Small intestine (tissue), 7 donors: ENCODE data around the gene PXDN. TPM values are rescaled to one million over a fixed set of nuclear protein-coding genes. Genes with fewer than 3 reads are reported as not detected.

Experiments used
- DNase-seq, 2 donors: peaks; one replicate each; pipeline versions ENCODE4 v3.0.0 to v3.0.0-alpha.2; 2013
- FAIRE-seq: peaks from 2 replicates; lab custom pipeline; 2012; peaks lifted over from hg19 to GRCh38; lab: Jason Lieb, UNC
- H3K27ac ChIP-seq, 3 donors: one replicate each; pipeline ENCODE4 v1.5.1; 2013; ENCODE audit warnings: low read length in 2 of 3, mild to moderate bottlenecking in 2 of 3, control low read depth in 1 of 3, inconsistent platforms in 1 of 3, low read depth in 1 of 3, moderate library complexity in 1 of 3
- H3K27me3 ChIP-seq, 3 donors: one replicate each; pipeline ENCODE4 v1.6.1; 2013; ENCODE audit warnings: low read length in 3 of 3, inconsistent platforms in 1 of 3; ENCODE audit not compliant: control insufficient read depth in 3 of 3, insufficient read depth in 3 of 3
- H3K36me3 ChIP-seq, 3 donors: one replicate each; pipeline ENCODE4 v1.6.1; 2013; ENCODE audit warnings: low read length in 3 of 3, inconsistent platforms in 1 of 3, low read depth in 1 of 3, mild to moderate bottlenecking in 1 of 3, moderate library complexity in 1 of 3; ENCODE audit not compliant: control insufficient read depth in 3 of 3, insufficient read depth in 2 of 3
- H3K4me1 ChIP-seq, 3 donors: one replicate each; pipeline ENCODE4 v1.6.1; 2013; ENCODE audit warnings: low read length in 2 of 3, inconsistent platforms in 1 of 3, low read depth in 1 of 3, mild to moderate bottlenecking in 1 of 3, moderate library complexity in 1 of 3; ENCODE audit not compliant: control insufficient read depth in 3 of 3, insufficient read depth in 2 of 3
- H3K4me3 ChIP-seq, 3 donors: one replicate each; pipeline ENCODE4 v1.5.1; 2013; ENCODE audit warnings: low read length in 3 of 3, control low read depth in 1 of 3, inconsistent platforms in 1 of 3, low read depth in 1 of 3, mild to moderate bottlenecking in 1 of 3, moderate library complexity in 1 of 3
- H3K9me3 ChIP-seq, 2 donors: one replicate each; pipeline ENCODE4 v1.6.1; 2013; ENCODE audit warnings: low read depth in 1 of 2, low read length in 1 of 2; ENCODE audit not compliant: control insufficient read depth in 2 of 2, insufficient read depth in 1 of 2
- WGBS, 3 donors: extraction: QIAGEN DNeasy Blood & Tissue Kit; methylation state at CpG; one replicate each; pipeline ENCODE4 v1.1.7; 2013; 5-methylcytosine and 5-hydroxymethylcytosine counted together
- polyA plus RNA-seq, 4 donors: library from polyadenylated mRNA; stranded (reverse) in 3 of 4; unstranded in 1 of 4; fragments of 200-250 nt in 3 of 4; fragments of 120-200 nt in 1 of 4; gene quantifications; one replicate each; pipeline versions ENCODE4 v1.2.1 to v1.2.3, GENCODE V29; 2013
- donor health status: healthy with polysubstance abuse.
- donor health status: control.
- donor health status: control.
- donor health status: Bipolar disorder and iron deficiency.
- donor health status: healthy.

Gene PXDN
- polyA plus RNA-seq, 4 donors: 0.81 to 38.9 (median 6.6) TPM

DNA sequence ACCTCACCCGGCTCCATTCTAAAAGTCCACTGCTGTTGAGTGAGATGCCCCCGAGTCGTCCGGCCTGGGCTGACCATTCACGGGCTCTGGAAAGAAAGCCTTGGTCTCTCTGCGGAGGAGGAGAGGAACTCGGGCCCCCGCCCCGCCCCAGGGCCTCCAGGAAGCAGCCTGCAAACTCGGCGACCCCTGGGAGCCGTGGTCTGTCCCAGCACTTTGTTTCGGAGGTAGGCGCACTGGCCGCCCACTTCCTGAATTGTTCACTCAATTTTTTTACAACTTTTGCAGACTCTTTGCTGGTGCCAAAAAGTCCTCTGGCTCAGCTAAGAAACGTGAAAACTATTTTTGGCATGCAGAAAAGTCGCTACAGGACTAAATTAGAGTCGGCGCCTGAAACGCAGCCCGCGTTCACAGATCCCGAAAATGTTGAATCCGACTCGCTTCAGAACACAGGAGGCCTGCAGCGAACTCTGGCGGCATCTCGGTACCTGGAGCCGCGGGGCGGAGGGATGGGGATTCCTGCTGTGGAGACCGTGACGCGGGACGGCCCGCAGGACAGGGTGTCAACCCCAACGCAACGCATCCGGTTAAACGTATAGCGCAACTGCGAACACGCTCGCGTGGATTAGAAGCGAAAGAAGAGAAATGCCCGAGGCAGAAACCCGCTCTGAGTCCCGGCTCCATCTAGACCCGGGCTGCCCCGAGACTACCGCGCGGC lies 1.5 kb downstream of the PXDN start:
- FAIRE-seq (no peak), DNase-seq (peak in 1 of 2 donors; percentile 57)
- Histone ChIP-seq H3K36me3 (peaks cover 0 to 3% (median 0%) of the 10 kb centered on the region in 3 donors), H3K4me3 (peak overlapping the region; percentile 29 to 49 (median 37)), H3K4me1 (no peaks in the 10 kb centered on the region), H3K27ac (peak overlapping the region in 2 of 3 donors; percentile 84 to 88), H3K27me3 (peaks cover 5 to 34% (median 8%) of the 10 kb centered on the region in 3 donors), H3K9me3 (no peaks in the 10 kb centered on the region)
- WGBS, 3 donors: 6 to 16% (median 16%) methylated on average over 54 of the region's 54 CpGs

DNA sequence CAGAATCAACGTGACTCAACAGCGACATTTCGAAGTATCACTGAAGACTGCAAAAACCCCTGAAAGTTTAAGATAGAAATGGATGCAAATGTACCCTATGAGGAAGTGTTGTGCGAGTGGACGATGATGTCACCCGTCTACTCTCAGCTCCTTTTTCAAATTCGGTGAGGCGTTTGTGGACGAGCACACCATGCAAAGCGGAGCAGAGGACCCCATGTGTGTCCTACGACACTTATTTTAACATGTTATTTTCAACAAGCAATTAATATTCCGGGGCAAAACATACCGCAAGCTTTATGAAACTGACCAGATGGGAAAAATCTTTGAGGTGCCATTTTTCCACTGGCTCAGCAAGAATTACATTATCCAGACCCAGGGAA lies 2.0 kb downstream of the PXDN start:
- WGBS, 3 donors: 74 to 96% (median 86%) methylated on average over 13 of the region's 13 CpGs
- Histone ChIP-seq H3K27me3 (peaks cover 5 to 33% (median 8%) of the 10 kb centered on the region in 3 donors), H3K4me3 (peak overlapping the region in 1 of 3 donors; percentile 49), H3K36me3 (peaks cover 0 to 3% (median 0%) of the 10 kb centered on the region in 3 donors), H3K4me1 (no peaks in the 10 kb centered on the region), H3K9me3 (no peaks in the 10 kb centered on the region), H3K27ac (peak overlapping the region in 2 of 3 donors; percentile 84 to 88)
- DNase-seq: no peak
- FAIRE-seq: no peak

DNA sequence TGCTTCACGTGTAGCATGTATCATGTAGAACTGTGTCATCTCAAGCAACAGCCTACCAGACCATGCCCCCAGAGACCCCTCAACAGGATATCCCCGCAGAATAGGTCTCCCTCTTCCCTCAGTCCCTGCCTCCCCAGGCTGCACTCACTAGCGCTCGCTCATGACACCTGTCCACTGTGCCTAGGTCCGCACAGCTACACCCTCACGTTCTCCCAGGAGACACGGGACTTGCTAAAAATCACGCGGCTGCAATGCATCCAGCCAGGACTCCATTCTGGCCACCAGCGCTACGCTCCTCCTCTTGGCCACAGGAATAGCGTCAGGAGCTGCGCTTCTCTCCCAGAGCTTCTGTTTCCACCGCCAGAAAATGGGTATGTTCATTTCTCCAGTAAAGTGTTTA lies 2.5 kb downstream of the PXDN start:
- H3K27me3 ChIP-seq: peaks cover 5 to 33% (median 8%) of the 10 kb centered on the region in 3 donors
- no peak for DNase-seq
- no peaks in the 10 kb centered on the region for H3K4me1 ChIP-seq
- 91 to 96% (median 94%) methylated on average over 14 of the region's 14 CpGs for WGBS, 3 donors
- no peaks in the 10 kb centered on the region for H3K9me3 ChIP-seq
- H3K27ac ChIP-seq: peak overlapping the region in 2 of 3 donors; percentile 8 to 88
- no peak overlapping the region for H3K4me3 ChIP-seq
- H3K36me3 ChIP-seq: peaks cover 0 to 3% (median 0%) of the 10 kb centered on the region in 3 donors
- no peak for FAIRE-seq

DNA sequence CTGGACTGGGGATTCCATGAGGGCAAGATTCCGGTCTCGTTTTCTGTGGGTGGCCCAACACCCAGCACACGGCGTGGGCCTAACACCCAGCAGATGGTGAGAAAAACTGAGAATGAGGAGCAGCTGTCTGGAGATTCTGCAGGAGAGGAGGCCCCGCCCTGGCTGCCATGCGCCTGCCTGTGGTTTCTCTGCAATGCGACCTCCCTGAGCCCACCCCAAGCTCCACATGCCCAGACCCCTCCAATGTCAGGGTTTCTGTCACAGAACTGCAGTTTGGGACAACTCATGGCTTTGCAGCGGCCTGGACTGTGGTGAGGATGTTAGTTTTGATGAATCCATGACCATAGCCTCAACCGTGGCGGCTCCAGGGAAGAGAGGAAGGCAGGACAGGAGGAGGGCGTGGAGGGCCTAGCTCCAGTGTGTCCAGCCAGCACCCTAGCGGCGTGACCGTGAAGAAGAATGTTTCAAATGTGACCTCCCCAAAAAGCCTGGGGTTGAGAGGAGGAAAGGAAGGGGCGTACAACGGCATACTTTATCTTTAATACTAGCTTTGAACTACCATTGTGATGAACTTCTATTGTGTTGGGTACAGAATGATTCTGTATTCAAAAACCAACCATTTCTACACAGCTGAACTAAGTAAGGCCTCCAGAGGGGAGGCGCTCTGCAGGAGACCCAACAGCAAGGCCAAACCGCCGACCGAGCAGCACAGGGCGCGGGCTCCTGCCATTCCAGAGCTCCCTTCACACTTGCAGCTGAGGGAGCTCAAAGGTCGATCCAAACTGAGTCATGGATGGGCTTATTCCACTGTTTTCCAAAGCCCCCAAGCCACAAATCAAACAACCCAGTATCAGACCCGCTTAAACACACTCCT lies 3.4 kb downstream of the PXDN start:
- H3K4me1 ChIP-seq: no peaks in the 10 kb centered on the region
- H3K27me3 ChIP-seq: peaks cover 2 to 29% (median 8%) of the 10 kb centered on the region in 3 donors
- no peak overlapping the region for H3K4me3 ChIP-seq
- no peak for FAIRE-seq
- peak overlapping the region in 1 of 3 donors; percentile 68 for H3K27ac ChIP-seq
- H3K9me3 ChIP-seq: peaks cover 0 to under 1% of the 10 kb centered on the region in 2 donors
- 76 to 80% (median 77%) methylated on average over 24 of the region's 24 CpGs for WGBS, 3 donors
- H3K36me3 ChIP-seq: peaks cover 0 to 3% (median 0%) of the 10 kb centered on the region in 3 donors
- DNase-seq: no peak

DNA sequence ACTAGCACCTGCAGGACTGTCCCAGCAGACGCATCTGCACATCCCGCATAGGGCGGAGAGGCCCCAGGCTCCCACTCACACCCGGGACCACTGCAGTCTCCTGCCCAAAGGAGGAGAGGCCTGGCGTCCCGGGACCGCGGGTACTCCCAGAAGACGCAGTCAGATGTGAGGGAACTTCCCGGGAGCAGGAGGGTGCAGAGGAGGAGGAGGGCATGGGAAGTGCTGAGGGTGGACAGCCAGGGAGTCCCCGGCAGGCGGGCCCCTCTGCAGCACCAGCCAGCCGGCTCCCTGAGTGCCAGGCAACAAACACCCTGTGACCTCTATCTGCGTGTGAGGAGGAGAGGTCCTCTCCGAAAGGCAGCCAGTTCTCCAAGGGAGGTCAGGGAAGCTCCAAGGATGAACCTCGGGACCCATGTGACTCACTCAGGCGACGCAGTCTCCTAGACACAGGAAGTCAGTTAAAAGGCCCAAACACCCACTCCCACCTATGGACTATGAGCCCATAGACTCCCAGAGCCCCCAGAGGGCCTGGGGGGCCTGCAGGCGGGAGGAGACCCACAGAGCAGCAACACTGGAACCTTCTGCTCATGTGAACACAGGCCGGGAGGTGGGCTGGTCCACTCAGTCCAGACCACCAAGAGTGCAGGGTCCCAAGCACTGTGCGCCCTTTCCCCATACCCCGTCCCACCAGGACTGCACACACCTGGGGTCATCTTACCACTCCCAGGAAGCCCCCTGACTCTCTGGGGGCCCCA lies 4.2 kb downstream of the PXDN start:
- Histone ChIP-seq H3K4me3 (no peak overlapping the region), H3K9me3 (peaks cover 0 to 8% of the 10 kb centered on the region in 2 donors), H3K27me3 (peaks cover 2 to 25% (median 8%) of the 10 kb centered on the region in 3 donors), H3K4me1 (no peaks in the 10 kb centered on the region), H3K36me3 (peaks cover 0 to 3% (median 0%) of the 10 kb centered on the region in 3 donors), H3K27ac (peak overlapping the region in 1 of 3 donors; percentile 68)
- 71 to 81% (median 77%) methylated on average over 22 of the region's 22 CpGs for WGBS, 3 donors
- FAIRE-seq (no peak), DNase-seq (no peak)

DNA sequence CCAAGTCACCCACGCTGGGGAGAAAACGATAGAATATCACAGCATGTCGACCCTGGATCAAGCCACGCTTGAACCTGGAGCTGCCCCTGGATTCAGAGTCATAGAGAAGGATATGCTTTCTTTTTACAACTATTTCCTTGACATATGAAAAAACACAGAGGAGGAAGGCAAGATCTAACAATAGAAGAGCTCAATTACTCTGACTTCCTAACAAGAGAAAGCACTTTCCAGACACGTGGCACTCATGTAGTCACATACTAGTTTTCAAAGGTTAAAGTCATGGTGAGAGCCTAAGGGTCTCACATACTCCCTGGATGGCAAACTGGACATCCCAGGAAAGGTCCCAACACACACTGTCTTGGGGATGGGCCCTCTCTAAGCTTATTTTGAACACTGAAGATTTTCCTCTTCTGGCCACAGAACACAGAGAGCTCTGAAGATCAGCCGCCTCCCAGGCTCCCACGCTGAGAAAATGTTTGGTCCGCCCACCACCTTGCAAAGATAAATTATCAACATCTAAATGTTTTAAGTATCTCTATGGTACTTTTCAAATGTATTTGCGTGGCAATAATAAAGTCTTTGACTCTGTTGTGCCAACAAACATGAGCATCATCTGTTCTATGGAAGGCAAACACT lies 4.9 kb downstream of the PXDN start:
- H3K27ac ChIP-seq: peak overlapping the region in 1 of 3 donors; percentile 26
- WGBS, 3 donors: 73 to 81% (median 77%) methylated on average over 9 of the region's 9 CpGs
- peaks cover 0 to 3% (median 0%) of the 10 kb centered on the region in 3 donors for H3K36me3 ChIP-seq
- peaks cover 0 to 8% of the 10 kb centered on the region in 2 donors for H3K9me3 ChIP-seq
- DNase-seq: no peak
- no peak for FAIRE-seq
- H3K4me3 ChIP-seq: no peak overlapping the region
- H3K27me3 ChIP-seq: peaks cover 2 to 20% (median 8%) of the 10 kb centered on the region in 3 donors
- no peaks in the 10 kb centered on the region for H3K4me1 ChIP-seq

DNA sequence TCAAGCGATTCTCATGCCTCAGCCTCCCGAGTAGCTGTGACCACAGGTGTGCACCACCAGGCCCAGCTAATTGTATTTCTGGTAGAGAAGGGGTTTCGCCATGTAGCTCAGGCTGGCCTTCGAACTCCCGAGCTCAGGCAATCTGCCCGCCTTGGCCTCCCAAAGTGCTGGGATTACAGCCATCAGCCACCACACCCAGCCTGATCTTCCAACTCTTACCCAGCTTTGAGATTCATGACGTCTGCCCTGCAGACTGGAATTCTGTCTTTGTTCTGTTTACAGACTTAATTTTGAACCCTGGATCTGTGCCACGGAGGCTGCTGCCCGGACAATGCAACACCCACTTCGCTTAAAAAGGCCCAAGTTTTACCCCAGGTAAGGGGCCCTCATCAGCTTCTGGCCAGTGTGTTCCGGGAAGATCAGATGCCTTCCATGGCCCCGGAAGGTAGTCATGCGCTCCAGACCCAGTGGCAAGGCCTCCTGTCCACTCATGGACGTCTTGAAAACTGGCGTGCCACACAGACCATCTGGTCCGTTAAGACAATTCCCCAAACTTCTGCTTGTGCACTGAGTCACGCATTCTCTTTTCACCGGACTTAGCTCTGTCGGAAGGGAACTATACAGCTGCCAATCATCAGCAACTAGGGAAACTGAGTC lies 5.5 kb downstream of the PXDN start:
- Histone ChIP-seq H3K9me3 (peaks cover 0 to 8% of the 10 kb centered on the region in 2 donors), H3K4me3 (no peak overlapping the region), H3K27me3 (peaks cover 2 to 19% (median 4%) of the 10 kb centered on the region in 3 donors), H3K36me3 (peaks cover 0 to 3% (median 0%) of the 10 kb centered on the region in 3 donors), H3K4me1 (no peaks in the 10 kb centered on the region), H3K27ac (peak overlapping the region in 1 of 3 donors; percentile 26)
- WGBS, 3 donors: 75 to 81% (median 78%) methylated on average over 19 of the region's 19 CpGs
- DNase-seq (no peak), FAIRE-seq (no peak)
